Non-pigmented ciliary epithelial cell (primary cell): Measurements from ENCODE around the gene TICAM1.
"Not testable (repeated sequence)": the region's sequence is repeated elsewhere in the genome, so short reads cannot be mapped to it uniquely, and the experiment has no call there.

ENCODE experiments used
- DNase-seq: peaks from one replicate; pipeline ENCODE4 v3.0.0-alpha.2; 2010; ENCODE audit warnings: low read depth

Gene TICAM1

DNA sequence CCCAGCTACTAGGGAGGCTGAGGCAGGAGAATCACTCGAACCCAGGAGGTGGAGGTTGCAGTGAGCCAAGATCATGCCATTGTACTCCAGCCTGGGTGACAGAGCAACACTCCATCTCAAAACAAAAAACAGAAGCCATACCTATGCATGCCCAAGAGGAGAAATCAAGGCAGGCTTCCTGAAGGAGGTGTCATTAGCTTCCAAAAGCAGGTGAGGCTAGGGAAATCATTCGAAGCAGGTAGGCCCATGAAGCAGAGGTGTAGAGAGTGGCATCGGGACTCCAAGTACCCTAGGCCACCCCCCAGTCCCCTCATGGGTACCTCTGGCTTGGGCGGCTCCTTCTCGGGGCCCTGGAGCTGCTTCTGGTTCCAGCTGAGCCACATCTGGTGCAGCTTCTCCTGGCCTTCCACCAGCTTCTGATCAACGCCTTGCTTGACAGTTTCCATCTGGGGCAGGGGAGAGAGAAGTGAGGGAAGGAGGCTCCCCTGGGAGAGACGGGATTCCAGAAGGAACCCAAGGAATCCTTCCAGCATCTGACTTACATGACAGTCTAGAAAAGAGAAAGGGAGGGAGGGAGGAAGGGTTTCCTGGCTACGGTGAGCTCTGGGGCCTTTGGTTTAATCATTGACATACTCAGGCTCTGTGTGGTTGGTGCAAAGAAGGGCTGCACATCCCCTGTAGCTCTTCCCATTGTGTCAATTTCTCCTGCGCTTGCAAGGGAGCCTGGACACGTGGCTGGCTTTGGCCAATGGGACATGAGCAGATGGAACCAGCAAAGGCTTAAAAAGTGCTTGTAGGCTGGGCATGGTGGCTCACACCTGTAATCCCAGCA lies 13.1 kb upstream of the TICAM1 start:
- DNase-seq, result no peak

- DNase-seq, result no peak
These were observed 12.1 kb upstream of the TICAM1 start for GRCh38 chr19:4843647-4843965.

GRCh38 chr19:4839192-4839591 lies 7.7 kb upstream of the TICAM1 start:
- no peak for DNase-seq

GRCh38 chr19:4832776-4833175 lies 1.3 kb upstream of the TICAM1 start:
- no peak for DNase-seq

- DNase-seq, result not testable (repeated sequence)
These were observed 448 bp upstream of the TICAM1 start for GRCh38 chr19:4831979-4832340.

- DNase-seq, result no peak
These were observed 695 bp downstream of the TICAM1 start for GRCh38 chr19:4830768-4831265.

DNA sequence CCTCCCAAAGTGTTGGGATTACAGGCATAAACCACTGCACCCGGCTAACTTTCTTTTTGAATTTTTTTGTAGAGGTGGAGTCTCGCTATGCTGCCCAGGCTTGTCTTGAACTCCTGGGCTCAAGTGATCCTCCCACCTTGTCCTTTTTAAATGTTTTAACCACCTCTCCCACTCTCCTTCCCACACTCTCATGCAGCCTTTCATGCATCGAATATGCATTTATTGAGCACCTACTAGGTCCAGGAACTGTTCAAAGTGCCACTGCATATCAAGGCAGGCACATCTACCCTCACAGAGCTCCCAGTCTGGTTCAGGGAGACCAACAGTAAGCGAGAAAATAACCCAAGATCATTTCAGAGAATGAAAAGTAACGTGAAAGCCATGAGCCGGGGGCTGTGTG lies 1.2 kb downstream of the TICAM1 start:
- no peak for DNase-seq

DNA sequence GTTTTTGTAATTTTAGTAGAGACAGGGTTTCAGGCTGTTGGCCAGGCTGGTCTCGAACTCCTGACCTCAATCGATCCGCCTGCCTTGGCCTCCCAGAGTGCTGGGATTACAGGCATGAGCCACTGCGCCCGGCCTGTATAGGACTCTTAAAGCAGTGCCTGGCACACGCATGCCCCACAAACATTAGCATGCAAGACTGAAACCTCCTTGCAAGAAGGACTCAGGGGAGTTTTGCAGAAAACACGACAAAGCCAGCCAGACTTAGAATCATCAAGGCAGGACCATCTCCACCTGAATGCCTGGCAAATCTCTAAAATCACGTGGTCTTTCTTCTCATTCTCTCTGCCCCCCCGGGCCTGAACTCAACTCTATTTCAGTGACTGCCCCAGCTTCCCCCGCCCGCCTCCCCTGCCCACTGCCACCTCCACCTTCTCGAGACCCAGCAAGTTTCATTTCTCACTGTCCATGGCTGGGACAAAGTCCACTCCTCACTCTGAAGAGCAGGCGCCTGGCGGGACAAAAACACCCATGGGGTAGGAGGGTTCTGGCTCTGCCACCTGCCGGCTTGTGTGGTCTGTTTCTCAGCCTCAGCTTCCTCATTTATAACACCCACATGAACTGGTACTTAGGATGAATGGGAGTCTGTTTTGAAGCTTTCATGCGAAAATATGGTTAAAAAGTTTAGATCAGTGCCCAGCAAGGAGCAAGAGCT lies 2.4 kb downstream of the TICAM1 start:
- DNase-seq, result no peak

GRCh38 chr19:4823577-4823976 lies 7.9 kb downstream of the TICAM1 start:
- DNase-seq, result no peak

GRCh38 chr19:4822354-4822753 lies 9.2 kb downstream of the TICAM1 start:
- not testable (repeated sequence) for DNase-seq

- no peak for DNase-seq
These were observed 10.2 kb downstream of the TICAM1 start for GRCh38 chr19:4821265-4821664.

GRCh38 chr19:4817467-4818277 lies 13.8 kb downstream of the TICAM1 start:
- no peak for DNase-seq

- no peak for DNase-seq
These were observed 14.6 kb downstream of the TICAM1 start for GRCh38 chr19:4816950-4817278.

DNA sequence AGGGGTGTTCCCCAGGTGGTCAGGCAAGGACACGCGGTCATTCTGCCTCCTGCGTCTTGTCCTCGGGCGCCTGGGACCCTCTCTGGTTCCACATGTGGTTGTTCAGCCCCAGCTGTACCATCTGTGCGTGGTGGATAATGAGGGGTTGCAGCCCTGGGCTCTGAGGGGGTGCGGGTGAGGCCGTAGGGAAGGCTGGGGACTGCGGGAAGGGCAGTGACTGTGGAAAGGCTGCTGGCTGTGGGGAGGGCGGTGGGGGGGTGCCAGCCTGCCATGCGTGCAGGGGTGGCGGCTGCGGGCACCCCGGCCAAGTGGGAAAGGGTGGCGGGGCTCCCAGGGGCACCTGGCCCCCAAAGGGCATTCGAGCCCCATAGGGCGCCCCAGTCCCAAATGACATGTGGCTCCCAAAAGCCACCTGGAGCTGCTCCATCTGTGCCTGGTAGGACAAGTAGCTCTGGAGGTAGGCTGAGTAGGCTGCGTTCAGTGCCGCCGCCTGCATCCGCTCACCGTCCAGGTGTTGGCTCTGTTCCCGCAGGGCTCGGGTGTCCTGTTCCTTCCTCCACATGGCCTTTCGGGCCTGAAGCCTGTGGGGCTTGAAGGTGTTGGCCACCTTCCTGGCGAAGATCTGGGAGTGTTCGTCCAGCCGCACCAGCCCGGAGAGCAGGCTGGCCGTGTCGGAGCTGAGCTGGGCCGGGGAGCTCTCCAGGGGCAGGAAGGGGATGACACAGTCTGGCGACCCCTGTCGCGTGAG lies 15.1 kb downstream of the TICAM1 start:
- DNase-seq, result no peak

GRCh38 chr19:4815426-4816201 lies 15.9 kb downstream of the TICAM1 start:
- peak; percentile 77 for DNase-seq

DNA sequence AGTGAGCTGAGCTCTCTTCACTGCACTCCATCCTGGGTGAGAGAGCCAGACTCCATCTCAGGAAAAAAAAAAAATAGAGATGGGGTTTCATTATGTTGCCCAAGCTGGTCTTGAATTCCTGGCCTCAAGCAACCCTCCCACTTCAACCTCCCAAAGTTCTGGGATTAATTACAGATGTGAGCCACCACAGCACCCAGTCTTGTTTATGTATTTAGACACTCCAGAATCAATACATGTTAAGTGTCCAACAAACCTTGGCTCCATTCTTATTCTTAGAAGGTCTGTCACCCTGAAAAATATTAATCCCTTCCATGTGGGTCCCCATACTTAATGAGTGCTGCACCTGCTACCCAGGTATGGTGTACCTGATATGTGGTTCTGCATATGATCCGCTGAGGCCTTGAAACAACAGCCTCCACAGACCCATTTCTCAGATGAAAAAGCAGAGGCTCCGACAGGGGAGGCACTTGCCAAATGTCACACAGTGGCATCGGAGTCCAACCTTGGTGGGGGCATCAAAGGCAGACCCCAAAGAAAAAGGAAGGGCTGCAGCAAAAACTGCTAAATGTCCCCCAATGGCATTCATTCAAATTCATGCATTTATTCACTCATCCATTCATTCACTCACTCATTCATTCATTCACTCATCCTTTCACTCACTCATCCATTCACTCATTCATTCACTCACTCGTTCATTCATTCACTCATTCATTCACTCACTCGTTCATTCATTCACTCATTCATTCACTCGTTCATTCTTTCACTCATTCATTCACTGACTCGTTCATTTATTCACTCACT lies 16.7 kb downstream of the TICAM1 start:
- DNase-seq, result no peak

DNA sequence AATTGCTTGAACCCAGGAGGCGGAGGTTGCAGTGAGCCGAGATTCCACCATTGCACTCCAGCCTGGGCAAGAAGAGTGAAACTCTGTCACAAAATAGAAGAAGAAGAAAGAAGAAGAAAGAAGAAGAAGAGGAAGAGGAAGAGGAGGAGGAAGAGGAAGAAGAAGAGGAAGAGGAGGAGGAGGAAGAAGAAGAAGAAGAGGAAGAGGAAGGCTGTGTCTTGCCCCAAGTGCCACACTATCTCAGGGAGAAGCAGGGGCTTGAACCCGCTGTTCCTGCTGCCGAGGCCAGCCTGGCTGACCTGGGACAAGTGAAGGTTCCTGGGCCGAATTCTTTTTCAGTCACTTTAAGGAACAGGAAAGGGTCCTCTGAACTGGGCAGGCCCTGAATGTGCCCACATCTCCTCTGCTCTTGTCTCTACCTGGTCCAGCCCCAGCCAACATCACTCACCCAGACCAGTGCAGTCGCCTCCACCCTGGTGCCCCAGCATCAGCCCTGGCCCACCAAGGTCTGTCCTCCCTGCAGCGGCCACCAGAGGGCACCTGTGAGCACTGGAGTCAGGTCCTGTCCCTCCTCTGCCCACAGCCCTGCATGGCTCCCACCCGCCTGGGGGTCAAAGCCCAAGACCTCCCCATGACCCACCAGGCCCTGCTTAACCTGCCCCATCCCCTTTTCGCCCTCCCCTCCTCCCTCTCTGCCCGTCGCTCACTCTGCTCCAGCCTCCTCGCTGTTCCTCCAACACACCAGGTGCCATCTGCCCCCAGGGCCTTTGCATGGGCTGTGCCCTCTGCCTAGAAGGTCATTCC lies 20.0 kb downstream of the TICAM1 start:
- no peak for DNase-seq

DNA sequence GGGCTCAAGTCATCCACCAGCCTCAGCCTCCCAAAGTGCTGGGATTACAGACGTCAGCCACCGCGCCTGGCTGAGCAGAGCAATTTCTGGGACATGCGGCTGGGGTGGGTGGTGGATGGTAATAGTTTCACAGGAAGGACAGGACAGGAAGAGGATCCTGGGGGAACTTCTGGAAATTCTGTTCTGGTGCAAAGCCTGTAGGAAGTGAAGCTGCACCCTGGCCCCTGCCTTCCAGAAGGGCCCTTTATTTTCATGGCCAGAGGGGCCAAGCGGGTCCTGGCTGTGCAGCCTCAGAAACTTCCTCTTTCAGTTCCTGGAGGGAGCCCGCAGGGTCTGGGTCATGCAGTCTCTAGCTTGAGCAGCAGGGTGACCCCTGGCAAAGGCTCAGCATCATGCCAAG lies 24.3 kb downstream of the TICAM1 start:
- DNase-seq, result no peak

- no peak for DNase-seq
These were observed 25.1 kb downstream of the TICAM1 start for GRCh38 chr19:4806384-4806783.

- DNase-seq, result not testable (repeated sequence)
These were observed 26.4 kb downstream of the TICAM1 start for GRCh38 chr19:4805140-4805539.
